Activated CD8-positive, alpha-beta memory T cell treated with anti-CD3 and anti-CD28 coated beads, Interleukin-2, amount 50 U/mL, for 48 hours (primary cell): ENCODE results near the gene AKR1C2.
"Not testable (repeated sequence)": the region's sequence is repeated elsewhere in the genome, so short reads cannot be mapped to it uniquely, and the experiment has no call there.

Experiments used
- DNase-seq: peaks from one replicate; pipeline ENCODE4 v3.0.0-alpha.2; 2020

The AKR1C2 gene

DNA sequence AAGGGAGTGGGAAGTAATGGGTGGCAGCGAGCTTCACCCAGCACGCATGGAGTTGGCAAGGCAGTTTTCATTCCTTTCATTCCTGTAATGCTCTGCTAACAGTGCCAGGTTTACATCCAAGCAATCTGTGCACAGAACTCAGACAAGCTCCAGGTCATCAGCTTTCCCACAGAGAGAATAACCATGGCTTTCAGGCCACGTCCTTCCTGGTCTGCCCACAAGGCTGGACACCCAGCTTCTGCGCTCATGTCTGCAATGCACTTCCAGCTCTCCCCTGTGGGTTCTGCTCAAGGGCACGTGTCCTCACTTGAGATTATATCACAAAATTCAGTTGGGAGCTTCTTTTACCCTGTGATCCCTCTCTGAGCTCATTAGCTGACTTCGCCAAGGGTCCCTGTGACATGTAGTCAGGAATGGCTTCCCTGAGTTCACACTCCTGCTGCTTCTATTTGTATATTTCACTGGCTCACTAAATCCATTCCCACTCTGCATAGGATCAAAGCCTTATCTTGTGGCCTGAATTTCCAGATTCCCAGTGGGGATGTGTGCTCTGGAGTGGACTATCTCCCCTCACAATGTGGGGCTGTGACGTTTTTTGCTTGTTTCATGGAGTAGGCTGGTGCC, 18.6 kb downstream of the AKR1C2 start:
- DNase-seq: no peak

- DNase-seq: no peak
Measured at GRCh38 chr10:4984223-4984622, 19.4 kb downstream of the AKR1C2 start.

GRCh38 chr10:4983615-4984216, 19.9 kb downstream of the AKR1C2 start:
- no peak for DNase-seq

GRCh38 chr10:4982764-4983226, 20.9 kb downstream of the AKR1C2 start:
- DNase-seq: no peak

DNA sequence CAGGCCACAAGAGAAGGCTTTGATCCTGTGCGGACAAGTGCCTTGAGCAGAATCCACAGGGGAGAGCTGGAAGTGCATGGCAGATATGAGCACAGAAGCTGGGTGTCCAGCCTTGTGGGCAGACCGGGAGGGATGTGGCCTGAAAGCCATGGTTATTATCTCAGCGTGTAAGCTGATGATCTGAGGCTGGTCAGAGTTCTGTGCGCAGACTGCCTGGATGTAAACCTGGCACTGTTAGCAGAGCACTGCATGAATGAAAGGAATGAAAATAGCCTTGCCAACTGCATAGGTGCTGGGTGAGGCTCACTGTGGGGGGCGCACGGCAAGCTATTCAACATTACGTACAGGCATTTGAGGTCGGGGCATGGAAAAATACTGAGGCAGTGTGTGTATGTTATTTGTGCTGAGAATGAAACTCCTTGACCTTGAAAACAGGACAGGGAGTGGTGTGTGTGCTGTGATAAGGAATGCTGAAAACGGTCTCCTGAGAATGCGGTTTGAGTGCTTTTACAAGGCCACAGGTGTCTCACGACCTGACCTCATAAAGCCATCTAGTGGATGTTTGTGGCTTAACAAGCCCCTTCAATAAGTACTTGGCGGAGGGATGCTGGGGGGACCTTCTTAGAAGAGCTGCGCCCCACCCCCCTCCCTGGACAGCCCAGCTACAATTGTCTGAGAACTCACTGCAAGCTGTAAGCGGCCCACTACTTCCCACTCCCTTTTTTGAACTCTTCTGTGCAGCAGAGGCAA, 21.8 kb downstream of the AKR1C2 start:
- no peak for DNase-seq

DNA sequence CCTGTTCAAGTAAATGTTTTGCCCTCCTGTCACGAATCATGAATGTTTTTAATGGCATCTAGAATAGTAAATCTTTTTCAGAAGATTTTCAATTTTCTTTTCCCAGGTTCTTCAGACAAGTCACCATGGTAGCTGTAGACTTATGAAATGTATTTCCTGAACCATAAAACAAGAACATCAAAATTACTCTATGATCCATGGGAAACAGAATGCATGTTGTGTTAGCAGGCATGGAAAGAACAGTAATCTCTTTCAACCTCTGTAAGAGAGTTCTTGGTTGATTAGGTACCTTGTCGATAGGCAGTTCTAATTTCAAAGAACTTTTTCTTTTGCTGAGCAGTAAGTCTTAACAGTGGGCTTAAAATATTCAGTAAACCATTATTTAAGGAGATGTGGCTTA, 22.9 kb downstream of the AKR1C2 start:
- no peak for DNase-seq

- DNase-seq: no peak
Measured at GRCh38 chr10:4978870-4979269, 24.8 kb downstream of the AKR1C2 start.

DNA sequence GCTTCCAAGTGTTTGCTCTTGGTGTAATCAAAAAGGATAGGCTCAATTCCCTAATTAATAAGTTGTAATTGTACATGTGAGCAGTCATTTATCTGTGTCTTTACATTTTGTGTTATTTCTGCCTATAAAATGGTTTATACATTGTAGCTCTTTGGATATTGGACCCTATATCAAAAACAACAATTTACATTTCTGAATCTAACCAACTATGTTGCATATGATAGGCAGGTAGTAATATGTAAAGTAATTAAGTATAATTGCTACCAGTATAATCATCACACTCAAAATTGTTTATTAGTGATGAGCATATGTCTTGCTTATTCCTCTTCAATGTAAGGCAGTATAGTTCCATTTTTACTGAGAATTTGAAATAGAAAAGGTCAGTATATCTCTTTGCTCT, 26.6 kb downstream of the AKR1C2 start:
- no peak for DNase-seq

- DNase-seq: not testable (repeated sequence)
Measured at GRCh38 chr10:4974400-4974799, 29.3 kb downstream of the AKR1C2 start.

DNA sequence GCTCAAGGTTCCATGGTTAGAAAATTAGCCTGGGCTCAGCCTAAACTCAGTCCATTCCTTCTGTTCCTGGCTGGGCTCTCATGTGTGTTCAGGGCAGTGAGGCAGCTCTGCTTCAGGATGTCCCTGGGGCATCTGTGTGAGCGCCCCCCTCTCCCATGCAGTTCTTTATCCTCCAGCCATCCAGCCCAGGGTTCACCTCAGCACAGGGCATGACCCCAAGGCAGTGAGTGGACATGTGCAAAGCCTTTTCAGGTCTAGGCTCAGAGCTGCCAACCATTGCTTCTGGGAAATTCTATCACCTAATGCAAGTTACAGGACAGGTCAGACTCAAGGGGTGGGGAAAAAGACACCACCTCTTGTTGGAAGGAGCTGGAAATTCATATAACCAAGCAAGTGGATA, 30.4 kb downstream of the AKR1C2 start:
- not testable (repeated sequence) for DNase-seq

DNA sequence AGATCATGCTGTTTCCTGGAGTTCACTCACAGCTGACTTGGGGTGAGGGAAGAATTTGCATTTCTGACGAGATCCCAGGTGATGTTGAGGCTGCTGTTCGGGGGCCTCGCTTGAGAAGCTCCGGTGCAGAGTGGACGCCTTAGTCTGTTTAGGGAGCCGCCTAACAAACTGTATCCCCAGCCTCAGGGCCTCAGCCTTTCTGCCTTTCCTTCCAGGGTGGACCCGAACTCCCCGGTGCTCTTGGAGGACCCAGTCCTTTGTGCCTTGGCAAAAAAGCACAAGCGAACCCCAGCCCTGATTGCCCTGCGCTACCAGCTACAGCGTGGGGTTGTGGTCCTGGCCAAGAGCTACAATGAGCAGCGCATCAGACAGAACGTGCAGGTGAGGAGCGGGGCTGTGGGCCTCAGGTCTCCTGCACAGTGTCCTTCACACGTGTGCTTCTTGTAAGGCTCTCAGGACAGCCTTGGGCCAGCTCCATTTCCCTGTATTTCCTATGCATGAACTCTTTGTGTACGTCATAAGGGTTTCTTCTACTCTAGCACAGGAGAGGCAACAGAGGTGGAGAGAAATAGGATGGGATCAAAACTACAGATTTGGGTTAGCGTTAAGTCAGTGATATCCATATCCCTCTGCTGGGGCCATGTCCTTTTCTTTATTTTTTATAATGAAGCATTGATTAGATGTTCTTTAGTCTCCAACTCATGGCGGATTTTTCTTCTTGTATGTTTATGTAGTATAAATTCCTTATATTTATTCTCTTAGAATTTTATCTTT, 31.1 kb downstream of the AKR1C2 start:
- DNase-seq: not testable (repeated sequence)

DNA sequence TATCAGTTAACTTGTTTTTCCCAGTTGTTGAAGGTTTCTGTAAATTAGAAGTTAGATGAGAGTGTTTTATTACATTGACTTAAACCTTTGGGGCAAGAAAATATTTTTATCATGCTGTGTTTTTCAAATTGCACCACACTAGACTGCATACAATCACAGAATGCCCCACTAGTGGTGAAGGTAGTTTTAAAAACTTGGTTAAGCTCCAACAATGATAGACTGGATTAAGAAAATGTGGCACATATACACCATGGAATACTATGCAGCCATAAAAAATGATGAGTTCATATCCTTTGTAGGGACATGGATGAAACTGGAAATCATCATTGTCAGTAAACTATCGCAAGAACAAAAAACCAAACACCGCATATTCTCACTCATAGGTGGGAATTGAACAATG, 33.3 kb downstream of the AKR1C2 start:
- not testable (repeated sequence) for DNase-seq

GRCh38 chr10:4969289-4969688, 34.4 kb downstream of the AKR1C2 start:
- DNase-seq: not testable (repeated sequence)

DNA sequence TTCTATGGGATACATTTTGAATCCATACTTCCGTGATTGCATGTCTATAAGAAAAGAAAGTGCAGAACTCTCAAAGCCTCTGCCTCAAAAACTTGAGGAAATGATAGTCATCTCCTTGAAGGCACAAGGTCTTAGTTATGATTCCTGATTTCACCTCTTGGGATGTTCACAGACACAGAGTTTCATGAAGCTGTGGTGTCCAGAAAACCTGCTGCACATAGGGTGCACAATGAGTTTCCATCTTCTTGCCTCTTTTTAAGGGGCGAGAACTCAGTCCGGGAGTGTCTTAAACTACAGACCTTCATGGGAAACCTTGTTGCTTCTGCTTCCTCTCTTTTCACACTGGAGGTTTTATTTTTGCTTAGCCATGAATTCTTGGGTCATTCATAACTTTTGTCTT, 36.5 kb downstream of the AKR1C2 start:
- DNase-seq: not testable (repeated sequence)

GRCh38 chr10:4965763-4966162, 37.9 kb downstream of the AKR1C2 start:
- DNase-seq: not testable (repeated sequence)

DNA sequence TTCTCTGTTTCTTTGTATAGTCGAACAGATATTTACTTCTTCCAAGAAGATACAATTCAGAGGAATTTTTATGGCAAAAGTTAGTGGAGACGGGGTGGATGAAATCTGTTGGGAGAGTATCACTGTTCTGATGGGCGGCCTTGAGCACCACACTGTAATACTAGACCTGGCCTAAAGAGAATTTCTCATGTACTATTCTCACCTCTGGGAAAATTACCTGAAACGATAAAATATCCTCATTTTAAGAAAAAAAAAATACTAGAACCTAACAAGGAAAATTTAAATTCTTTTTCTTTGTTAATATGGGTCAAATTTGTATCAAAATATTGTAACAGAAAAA, 39.9 kb downstream of the AKR1C2 start:
- not testable (repeated sequence) for DNase-seq

DNA sequence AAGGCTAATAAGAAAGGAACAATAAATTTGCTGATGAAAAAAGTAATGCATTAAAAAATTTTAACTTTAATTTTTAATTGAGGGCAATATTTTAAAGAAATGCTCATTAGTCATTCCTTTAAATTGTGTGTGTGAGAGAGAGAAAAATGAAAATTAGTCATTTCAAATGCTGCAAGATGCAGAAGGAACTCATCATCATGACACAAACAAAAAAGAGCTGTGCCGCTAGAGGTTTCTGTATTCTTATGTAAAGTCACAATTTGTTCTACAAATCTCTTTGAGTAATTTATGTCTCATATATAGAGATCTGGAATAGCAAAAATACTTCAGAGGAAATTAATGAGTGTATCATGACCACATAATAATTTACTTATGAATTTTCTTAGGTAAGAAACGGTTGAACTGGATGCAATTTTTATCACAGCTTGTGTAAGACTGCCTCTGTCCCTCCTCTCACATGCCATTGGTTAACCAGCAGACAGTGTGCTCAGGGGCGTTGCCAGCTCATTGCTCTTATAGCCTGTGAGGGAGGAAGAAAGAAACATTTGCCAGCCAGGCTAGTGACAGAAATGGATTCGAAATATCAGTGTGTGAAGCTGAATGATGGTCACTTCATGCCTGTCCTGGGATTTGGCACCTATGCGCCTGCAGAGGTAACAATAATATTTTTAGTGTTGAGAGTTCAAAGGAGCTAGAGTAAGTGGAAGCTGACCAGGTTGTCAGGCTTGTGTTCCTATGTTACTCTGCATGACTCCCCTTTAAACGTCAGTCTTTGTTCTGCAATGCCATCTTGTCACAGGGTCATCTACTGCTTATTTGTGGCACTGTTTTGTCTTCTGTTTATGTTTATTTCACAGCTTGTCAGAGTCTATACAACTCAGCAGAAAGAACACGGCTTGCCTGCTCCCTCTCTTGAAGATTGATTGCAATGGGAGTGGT, 40.5 kb downstream of the AKR1C2 start, which contains the start of gene AKR1C1:
TSS of gene AKR1C1 (plus strand) at position 540 of the 939 bp plus-strand sequence. CDS start at position 570, 30 bp downstream.
- DNase-seq: not testable (repeated sequence)

- DNase-seq: not testable (repeated sequence)
Measured at GRCh38 chr10:4962308-4962707, 41.3 kb downstream of the AKR1C2 start.

DNA sequence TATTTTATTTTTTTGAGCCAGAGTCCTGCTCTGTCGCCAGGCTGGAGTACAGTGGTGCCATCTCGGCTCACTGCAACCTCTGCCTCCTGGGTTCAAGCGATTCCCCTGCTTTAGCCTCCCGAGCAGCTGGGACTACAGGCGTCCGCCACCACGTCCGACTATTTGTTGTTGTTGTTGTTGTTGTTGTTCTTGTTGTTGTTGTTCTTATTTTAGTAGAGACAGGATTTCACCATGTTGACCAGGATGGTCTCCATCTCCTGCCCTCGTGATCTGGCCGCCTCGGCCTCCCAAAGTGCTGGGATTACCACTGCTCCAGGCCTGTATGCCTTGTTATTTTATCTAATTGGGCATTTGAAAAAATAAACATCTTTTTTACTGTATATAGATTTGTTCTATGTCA, 42.1 kb downstream of the AKR1C2 start:
- not testable (repeated sequence) for DNase-seq

DNA sequence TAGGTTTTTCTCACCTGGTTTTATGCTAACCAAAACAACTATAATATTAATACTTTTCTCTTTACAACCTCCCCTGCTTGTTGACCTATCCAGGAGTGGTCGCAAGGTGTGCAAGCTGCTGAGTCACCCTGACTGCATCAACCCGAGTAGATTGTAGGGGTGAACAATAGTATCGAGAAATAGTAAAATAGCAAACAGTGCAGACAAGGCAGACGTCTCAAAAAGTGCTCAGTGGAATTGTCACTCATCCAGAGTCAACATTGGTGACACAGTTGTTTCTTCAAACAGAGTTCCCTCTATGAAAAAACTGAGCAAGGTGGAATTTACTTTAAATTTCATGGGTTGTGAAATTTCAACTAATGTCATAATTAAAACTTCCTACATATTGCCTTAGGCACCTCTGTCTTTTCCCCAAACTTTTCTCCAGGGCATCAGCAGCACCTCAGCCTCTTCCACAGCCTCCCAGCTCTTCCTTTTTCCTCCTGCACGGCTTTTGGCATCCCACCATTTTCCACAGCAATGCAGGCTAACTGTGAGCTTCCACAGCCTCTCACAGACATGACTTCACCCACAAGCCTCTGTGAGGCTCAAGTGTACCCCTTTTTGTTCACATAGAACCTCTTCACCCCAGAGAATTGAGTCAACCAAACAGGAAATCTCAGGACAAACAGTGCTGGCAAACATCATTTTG, 46.6 kb downstream of the AKR1C2 start:
- not testable (repeated sequence) for DNase-seq

DNA sequence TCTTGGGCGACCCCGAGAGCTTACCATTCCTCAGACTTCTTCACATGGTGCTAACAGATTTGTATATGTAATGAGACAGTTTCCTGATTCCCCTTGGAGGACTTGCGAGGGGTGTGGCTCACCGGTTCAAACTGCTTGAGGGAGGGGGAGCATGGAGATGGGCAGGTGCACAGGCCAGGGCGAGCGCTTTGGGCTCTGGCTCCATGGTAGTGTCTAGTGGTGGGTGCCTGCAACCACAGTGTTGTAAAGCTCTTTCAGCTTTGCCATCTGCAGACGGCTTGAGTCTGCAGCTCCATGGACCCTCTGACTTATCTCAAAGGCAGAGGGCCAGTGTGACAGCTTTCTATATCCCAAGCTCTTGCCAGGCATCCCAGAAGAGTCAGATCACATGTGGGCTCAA, 47.6 kb downstream of the AKR1C2 start:
- DNase-seq: not testable (repeated sequence)
